Measurements from ENCODE around the gene ZNF205. TPM values are rescaled to one million over a fixed set of nuclear protein-coding genes. Genes with fewer than 3 reads are reported as not detected.

The ZNF205 gene
- total and polyA plus RNA-seq, 2 of the 13 experiments (the other 11 are each of a cell fraction or from before 2014, with no cell fraction given) = 5.8 to 10.2 TPM

- TF ChIP-seq E2F5 (CRISPR knock-in tag; conservative IDR thresholded peaks at IDR 0.05) = no peak
- TF ChIP-seq PLSCR1 (CRISPR knock-in tag; IDR thresholded peaks at IDR 0.05; ENCODE audit: borderline replicate concordance) = no peak
- TF ChIP-seq TCF12 (IDR thresholded peaks at IDR 0.05) = no peak
- no peak for TF ChIP-seq TCF12 (CRISPR knock-in tag; IDR thresholded peaks at IDR 0.05)
These were observed 32.1 kb downstream of the ZNF205 start (continued) for GRCh38 chr16:3144321-3144983.

- intact Hi-C loops (cut with micrococcal nuclease; ENCODE audit: unreplicated experiment) (no loop called here), in situ Hi-C loops (cut with HindIII; ENCODE audit: extremely low pct_ligation_motif_present, low pct_unique_long_range_greater_than_20kb) (no loop called here)
- H3K4me2 ChIP-seq (ENCODE audit: low read depth, low read length) = peak overlapping the region; percentile 84; the same call in 1 of the 2 replicates
- no peak for DNase-seq (ENCODE audit: low spot score)
- no peaks in the 10 kb centered on the region for H3K9me3 ChIP-seq (ENCODE audit: low read length)
- peaks cover 0 to 26% of the 10 kb centered on the region in 2 experiments; a peak in 3 of 5 replicates for H3K27me3 ChIP-seq (ENCODE audit: control insufficient read depth in 1 of 2, insufficient read depth in 2 of 2, low read length in 2 of 2)
- 66% methylated on average over 9 of the region's 10 CpGs for WGBS (ENCODE audit: low lambda C conversion rate)
- no peak for FAIRE-seq
- no peak overlapping the region for H2AFZ ChIP-seq (ENCODE audit: low read length)
- no peak overlapping the region for H3K9ac ChIP-seq (ENCODE audit: insufficient read depth, low read depth, low read length)
- ATAC-seq = peak; percentile 3; the same call in 1 of the 3 replicates
- H3K4me1 ChIP-seq (ENCODE audit: insufficient read depth, low read length) = peaks cover 63% of the 10 kb centered on the region
- H3K27ac ChIP-seq (ENCODE audit: extremely low read length, insufficient read depth, low read length) = no peak overlapping the region
- BruUV-seq (replicated peaks) = no TSS peak
- H4K20me1 ChIP-seq (ENCODE audit: insufficient read depth, low read length) = no peaks in the 10 kb centered on the region
- no peaks in the 10 kb centered on the region for H3K36me3 ChIP-seq (replicated peaks in 1 of 2; ENCODE audit: control insufficient read depth in 1 of 2, insufficient read depth in 2 of 2, low read length in 2 of 2)
- H3K79me2 ChIP-seq (ENCODE audit: insufficient read depth, low read length) = no peaks in the 10 kb centered on the region
- TF ChIP-seq ZNF878 (CRISPR knock-in tag; IDR thresholded peaks at IDR 0.05) (no peak), ZFP90 (CRISPR knock-in tag; IDR thresholded peaks at IDR 0.05; ENCODE audit: borderline replicate concordance) (no peak), HDAC1 (CRISPR knock-in tag; IDR thresholded peaks at IDR 0.05) (no peak), ZFX (CRISPR knock-in tag; IDR thresholded peaks at IDR 0.05; ENCODE audit: low read depth) (0 out of 2 replicates have a peak, but pooled peaks have one; percentile 3), TEAD3 (CRISPR knock-in tag; optimal IDR thresholded peaks at IDR 0.05; ENCODE audit: borderline replicate concordance) (peak; percentile 9)
- ChIA-PET CTCF (ENCODE audit: low intra/inter-chr PET ratio, low total read pairs) (no interaction called here), POLR2A (interaction anchor here (1.3 to 1.9 kb wide), 3 partner anchors 10 to 12 kb away, joined by 5 to 26 read pairs (median 7); partner anchors contain the start of gene ZNF213)
- peak overlapping the region in 1 of 3 experiments; percentile 69; a peak in 1 of 6 replicates for H3K4me3 ChIP-seq (replicated peaks in 1 of 3; ENCODE audit: insufficient read depth in 1 of 3, low read depth in 2 of 3, low read length in 3 of 3)
These were observed 32.8 kb downstream of the ZNF205 start for GRCh38 chr16:3145151-3145550.

Data from HepG2 (cell line).